Measurements from ENCODE around the gene RAB11FIP2.

Gene RAB11FIP2

DNA sequence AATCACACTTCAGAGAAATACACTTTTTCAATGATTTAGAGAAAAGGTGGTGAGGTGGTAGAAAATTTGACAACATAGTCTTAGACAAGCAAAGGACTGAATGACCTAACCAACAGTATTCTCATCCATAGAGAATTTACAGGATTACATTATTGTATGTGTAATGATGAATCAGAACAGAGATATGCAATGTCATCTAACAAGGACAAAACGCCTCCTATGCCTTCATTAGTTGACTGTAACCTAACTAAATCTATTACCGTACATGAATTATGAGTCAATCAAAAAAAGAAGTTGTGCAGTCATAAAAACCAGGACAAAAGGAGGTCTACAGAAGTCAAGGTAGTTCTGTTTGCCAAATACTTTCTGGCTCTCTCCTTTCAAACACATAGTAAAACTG lies 66.5 kb downstream of the RAB11FIP2 start:
- DNase-seq = no peak

GRCh38 chr10:117972168-117972837 lies 74.4 kb downstream of the RAB11FIP2 start:
- no peak for DNase-seq

GRCh38 chr10:117970962-117971361 lies 75.8 kb downstream of the RAB11FIP2 start:
- DNase-seq = no peak

- no peak for DNase-seq
These were observed 77.1 kb downstream of the RAB11FIP2 start for GRCh38 chr10:117969592-117969991.

DNA sequence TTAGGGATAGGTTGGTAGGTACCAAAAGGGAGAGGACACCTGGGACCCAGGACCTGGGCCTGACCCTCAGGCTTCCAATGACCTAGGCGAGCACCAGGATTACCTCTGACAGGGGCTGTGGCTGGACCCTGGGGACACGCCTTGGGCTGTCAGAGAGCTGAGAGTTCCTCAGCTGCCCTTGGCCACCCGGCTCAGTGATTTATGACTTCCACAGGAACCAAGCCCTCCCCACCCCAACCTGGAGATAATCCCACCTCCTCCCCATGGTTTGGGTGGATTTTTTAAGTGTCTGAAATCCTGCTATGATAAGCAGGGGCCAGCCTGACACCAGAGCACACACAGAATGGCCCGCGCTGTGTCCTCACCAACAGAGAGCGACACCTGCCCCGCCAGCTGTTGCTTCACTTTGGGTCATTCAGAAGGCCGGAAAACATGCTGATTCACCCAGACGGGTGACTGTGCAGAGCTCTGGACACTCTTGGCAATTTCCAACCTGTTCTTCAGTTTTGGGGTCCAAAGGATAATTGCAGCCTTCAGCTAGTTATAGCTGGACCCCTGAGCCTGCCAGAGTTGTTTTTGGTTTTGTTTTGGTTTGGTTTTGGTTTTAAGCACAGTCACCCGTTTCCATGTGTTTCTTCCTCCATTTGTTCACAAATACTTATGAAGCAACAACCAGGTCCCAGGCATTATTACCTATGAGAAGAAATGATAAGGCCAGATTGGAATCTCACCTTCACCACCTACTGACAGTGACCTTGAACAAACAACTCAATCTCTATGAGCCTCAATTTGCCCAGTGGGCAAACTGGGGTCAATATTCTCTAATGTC lies 78.2 kb downstream of the RAB11FIP2 start:
- DNase-seq = no peak

- DNase-seq = no peak
These were observed 79.5 kb downstream of the RAB11FIP2 start for GRCh38 chr10:117967149-117967650.

- no peak for DNase-seq
These were observed 80.8 kb downstream of the RAB11FIP2 start for GRCh38 chr10:117965984-117966383.

DNA sequence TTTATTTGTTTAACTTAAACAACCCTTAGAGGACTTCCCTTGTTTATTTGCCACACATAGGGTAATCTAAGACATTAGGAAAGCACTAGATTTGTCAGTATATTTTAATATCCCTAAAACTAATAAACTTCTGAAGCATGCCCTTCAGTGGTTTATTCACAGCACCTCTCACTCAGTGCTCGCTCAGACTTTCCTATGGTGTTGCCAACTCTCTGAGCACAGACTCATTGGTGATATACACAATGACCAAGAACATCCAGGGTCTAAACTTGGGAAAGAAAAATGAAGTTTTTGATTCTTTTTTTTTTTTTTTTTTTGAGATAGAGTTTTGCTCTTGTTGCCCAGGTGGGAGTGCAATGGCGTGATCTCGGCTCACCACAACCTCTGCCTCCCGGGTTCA lies 82.2 kb downstream of the RAB11FIP2 start:
- no peak for DNase-seq

DNA sequence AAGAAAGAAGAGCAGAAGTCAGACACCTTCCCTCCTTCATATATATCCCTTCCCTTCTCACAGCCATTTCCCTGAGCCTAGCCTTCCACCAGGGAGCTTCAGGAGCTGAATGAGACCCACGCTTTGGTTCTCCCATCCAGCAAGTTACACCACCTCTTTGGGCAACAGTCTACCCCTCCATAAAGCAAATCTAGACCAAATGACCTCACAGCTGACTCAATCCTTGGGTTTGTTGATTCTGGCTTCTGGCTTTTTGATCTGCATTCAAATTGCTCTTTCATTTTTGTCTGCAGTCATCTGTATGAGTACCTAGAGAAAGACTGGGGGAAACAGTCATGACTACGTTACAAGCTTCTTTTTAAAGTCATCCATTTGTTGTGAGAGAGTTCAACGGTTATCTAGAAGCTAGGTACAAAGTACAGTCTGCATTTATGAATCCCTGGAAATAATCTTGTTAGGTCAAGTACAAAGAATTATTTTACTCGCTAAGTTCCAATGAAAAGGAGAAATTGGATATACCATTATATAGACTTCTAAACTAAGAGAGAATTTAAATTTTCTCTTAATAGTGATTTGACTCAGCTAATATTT lies 86.3 kb downstream of the RAB11FIP2 start:
- no peak for DNase-seq

- no peak for DNase-seq
These were observed 89.8 kb downstream of the RAB11FIP2 start for GRCh38 chr10:117956972-117957371.

DNA sequence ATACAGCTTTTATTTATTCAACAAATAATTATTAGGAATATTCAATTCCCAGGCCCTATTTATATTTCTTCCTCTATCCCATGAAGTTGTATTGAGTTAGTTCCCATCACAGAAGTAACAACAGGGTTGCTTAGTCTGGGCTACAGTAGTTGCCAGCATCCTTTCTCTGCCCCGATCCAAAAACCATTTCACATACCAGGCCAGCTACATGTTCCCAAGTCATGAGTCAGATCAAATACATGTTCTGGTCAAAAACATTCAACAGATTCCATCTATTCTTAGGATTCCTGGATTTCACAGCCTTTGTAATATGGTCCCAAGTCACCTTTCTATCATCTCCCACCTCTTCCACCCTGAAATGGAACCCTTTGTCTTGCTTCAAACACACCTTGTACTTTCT lies 91.6 kb downstream of the RAB11FIP2 start:
- no peak for DNase-seq
